HG03139 (cell line): ENCODE measurements around the gene CDC42BPB.

Experiments
- ATAC-seq: cut with Tn5 transposase; IDR thresholded peaks from one replicate; pipeline ENCODE4 v1.9.1; 2021; ENCODE audit not compliant: unreplicated experiment

The CDC42BPB gene

DNA sequence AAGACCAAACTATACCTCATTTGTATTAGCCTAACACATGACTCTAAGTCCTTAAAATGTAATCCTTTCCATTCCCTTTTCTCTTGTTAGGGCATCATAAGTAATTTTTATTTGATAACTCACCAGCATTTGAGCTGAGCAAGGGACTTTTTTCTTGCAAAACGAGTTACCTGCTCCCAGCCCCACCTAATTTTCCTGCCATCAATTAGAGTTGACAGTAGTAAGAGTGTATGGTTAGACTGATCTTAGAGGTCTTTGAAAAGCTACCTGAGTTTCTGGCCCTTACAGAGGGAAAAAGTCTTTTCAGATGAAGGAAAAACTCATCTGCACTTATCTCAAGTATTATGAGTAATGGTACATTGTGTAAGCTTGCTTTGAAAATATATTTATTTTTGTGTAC lies 168.6 kb downstream of the CDC42BPB start:
- ATAC-seq = no peak

DNA sequence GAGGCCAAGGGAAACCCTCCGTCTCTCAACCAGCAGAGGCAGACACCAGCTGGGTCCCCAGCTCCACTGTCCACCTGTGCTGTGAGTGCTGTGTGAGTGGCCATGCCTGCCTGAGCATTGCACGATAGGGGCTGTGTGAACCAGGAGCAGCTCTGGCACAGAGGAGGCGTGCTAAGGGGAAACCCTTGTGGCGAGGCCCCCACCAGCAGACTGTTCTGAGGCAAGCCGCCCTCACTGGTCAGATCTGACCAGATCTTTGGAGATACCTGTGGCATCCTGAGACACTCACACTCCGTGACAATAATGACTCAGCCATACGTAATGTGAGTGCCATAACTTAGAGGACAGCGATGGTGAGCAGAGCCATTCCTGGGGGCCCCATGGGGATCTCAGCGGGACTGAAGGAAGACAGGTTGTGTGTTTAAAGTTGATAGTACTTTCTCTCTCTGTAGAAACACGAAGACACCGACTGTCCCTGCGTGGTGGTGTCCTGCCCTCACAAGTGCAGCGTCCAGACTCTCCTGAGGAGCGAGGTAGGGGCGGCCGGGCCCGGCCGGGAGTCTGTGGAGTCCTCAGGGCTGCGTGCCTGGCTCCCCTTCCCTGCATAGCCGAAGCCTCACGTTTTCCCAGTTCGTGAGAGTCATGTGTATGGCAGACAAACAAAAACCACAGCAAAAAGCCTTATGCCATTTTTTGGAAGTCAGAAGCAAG lies 171.5 kb downstream of the CDC42BPB start:
- no peak for ATAC-seq

DNA sequence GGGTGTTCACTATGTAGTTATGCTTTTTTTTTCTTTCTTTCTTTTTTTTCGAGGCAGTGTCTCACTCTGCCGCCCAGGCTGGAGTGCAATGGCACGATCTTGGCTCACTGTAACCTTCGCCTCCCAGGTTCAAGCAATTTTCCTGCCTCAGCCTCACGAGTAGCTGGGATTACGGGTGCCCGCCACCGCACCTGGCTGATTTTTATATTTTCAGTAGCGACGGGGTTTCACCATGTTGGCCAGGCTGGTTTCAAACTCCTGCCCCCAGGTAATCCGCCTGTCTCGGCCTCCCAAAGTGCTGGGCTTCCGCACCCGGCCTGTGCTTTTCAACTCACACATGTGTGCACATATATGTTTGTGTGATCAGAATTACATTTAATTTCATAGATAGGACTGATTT lies 173.8 kb downstream of the CDC42BPB start:
- ATAC-seq = no peak

GRCh38 chr14:102883089-102883541 lies 174.2 kb downstream of the CDC42BPB start:
- ATAC-seq = no peak
